Measurements from ENCODE around the gene SAMD10.
"Not testable (repeated sequence)": the region's sequence is repeated elsewhere in the genome, so short reads cannot be mapped to it uniquely, and the experiment has no call there.

SAMD10 gene

DNA sequence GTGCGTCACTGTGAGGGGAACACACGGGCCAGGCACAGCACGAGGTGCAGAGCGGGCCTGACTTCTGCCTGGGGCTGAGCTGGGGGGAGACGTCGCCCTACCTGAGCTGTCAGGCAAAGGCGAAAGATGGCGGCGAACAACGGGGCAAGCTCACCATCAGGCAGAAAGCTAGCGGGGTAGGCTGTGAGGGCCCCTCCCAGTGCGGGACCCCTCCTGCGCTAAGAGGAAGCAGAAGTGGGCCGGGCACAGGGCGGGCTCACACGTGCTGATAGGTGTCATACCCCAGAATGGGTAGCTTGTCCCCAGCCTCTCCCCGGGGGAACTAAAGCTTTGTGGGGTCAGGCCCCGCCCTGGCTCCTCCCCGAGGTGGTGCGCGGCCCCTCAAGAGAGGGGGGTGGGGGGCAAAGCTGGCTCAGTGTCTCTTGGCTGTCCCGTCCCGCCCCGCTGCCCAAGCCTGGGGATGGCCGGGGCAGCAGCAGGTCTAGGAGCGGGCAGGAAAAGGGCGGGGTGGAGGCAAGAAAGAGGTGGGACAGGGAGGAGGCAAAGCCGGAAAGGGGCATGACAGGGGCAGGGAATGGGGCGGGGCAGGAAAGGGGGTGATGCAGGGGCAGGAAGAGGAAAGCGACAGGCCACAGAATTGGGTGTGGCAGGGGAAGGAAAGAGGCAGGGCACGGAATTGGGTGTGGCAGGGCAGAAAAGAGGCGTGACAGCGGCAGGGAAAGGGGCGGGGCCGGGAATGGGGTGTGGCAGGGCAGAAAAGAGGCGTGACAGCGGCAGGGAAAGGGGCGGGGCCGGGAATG is 38.0 kb downstream of the SAMD10 start:
- DNase-seq (ENCODE audit: low spot score) = peak; percentile 47

DNA sequence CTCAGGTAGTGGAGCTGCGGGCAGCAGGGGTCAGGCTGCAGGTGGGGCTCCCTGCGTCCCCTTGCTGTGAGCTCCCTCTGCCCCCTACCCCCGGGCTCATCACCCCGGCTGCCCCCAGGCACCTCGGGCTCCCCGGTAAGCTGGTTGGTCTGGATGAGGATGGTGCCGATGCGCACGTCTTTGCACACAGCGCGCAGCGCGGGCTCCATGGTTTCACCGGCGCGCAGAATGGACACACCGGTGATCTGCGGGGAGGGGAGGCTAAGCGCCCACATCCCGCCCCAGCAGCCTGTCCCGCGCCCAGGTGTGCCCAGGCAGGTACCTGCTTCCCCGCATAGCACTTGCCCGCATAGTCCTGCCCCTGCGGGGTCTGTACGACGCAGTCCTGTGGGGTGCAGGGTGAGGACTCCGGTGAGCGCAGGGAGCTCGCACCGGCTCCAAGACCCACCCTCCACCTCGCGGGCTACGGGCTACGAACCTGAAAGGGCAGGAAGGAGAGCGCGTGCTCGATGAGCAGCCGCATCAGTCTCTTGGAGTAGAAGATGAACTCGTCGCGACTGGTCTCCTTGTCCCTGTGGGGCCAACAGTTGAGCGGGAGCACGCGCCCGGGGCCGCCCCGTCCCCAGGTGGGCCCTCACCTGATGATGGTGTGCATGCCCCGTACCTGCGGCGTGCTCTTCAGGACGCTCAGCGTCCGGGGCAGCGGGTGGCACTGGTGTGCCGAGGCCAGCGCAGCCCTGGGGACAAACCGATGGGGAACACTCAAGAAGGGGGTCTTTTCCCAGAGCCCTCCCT is 38.8 kb downstream of the SAMD10 start:
- no peak for DNase-seq (ENCODE audit: low spot score)

DNA sequence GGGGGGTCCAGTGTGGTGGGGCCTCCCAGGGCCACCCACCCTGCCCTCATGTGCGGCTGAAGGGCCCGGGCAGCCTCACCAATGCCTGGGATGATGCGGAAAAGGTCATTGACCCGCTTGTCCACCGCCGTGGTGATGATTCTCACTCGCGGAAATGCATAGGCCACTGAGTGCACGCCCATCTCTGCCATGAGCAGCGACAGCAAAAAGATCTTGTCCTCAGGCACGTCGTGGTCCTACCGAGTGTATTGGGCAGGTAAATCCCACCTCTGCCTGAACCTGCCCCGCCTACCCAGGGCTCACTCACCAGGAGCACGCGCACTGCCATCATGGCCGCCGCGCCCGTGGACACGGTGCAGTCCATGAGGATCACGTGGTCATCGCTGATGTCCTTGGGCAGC is 39.4 kb downstream of the SAMD10 start:
- DNase-seq (ENCODE audit: low spot score) = no peak

DNA sequence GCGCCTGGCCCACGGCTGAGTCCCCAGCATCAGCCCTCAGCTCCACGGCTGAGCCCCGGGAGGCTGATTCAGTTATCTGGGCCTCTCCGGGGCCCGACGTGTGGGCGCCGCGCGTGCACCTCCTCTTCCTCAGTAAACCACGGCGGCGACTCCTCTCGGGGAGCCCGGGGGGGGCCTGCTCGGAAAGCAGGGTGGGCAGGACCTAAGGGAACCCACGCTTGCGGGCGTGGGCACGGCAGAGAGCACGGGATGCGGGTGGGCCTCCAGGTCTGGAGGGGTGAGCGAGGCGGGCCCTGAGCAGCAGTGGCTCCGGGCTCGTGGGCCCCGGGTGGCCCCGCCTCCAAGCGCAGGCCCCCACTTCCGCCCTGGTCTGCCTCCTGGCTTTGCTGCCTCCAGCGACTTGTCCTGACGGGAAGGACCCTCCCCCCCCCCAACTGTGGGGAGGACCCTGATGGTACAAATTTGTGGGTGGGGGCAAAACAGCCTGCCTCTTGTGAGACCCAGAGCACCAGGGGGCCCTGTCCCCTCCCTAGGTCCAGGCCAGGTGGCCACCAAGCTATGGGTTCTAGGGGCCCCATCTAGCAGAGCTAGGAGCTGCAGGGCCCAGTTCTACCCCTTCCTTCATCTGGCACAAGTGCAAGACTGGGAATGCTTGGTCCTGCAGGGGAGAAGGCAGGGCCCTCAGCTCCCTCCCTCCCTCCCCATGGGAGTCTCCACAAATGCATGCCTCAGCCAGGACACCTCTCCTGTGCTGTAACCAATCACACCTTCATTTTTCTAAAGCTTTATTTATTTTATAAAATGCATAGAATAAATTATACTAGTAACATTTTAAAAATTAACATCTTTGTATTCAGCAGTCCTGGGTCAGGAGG is 40.1 kb downstream of the SAMD10 start:
- DNase-seq (ENCODE audit: low spot score) = no peak

DNA sequence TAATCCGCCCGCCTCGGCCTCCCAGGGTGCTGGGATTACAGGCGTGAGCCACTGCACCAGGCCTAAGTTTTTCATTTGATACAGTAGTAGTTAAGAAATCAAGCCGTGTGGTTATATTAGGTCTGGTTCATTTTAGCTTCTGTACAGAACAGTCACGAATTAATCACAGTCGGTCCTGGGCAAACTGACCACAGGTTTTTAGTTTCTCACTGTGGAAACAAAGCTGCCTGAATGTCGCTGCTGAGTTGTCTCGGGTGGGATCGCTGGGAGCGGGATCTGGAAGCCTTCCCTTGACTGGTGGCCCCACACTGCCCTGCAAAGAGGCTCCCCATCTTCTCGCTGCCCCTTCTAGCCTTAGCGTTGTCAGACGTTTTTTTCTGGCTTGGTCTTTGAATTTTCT is 41.8 kb downstream of the SAMD10 start:
- DNase-seq (ENCODE audit: low spot score) = no peak

DNA sequence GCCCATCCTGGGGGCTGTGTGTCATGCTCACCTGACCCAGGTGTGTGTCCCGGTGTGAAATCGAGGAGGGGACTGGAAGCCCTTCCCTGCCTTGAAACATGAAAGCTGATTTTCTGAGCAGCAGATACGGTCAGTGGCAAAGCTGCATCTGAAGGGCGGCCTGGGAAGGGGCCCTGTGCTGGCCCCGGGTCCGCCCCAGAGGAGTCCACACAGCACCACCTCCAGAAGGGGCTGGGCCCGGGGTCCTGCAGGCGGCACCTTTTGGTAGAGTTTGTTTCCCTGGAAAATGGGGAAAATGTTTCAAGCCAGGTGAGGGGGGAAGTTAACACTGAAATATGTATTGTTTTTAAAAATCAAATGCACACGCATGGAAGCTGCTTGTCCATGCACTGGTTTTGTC is 44.0 kb downstream of the SAMD10 start:
- no peak for DNase-seq (ENCODE audit: low spot score)

DNA sequence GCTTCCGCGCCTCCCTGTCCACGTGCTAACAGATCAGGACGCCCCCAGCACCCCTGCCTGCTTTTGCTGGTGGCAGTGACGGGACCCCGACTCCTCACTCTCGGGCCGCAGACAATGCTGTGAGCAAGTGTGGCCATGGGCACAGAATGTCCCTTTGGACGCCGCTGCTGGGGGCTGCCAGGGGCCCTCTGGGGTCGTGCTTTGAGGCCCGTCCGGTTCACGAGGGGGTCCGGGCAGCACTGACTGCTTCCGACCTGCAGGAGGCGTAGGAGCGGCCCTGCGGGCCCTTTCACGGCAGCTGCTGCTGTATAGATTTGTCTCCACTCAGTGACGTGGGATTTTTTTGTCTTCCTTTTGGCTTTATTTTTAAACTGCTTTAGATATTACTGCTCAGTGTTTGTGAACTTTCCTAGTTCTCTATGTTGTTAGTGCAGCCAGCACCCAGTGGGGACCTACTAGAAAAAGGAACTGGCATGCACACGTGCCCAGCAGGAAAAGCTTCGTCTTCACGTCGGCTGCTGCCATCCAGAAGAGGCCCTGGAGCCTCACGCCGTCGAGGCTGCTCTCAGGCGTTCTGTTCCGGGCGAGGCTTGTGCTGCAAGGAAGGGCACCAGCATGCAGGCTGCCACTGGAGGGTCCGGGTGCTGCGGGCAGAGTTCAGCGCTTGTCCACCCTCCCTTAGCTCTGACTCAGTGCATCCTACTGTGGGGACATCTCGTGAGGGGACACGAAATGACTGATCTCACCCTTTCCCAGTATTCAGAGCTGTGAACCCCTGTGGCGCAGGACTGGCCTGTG is 45.0 kb downstream of the SAMD10 start:
- no peak for DNase-seq (ENCODE audit: low spot score)

DNA sequence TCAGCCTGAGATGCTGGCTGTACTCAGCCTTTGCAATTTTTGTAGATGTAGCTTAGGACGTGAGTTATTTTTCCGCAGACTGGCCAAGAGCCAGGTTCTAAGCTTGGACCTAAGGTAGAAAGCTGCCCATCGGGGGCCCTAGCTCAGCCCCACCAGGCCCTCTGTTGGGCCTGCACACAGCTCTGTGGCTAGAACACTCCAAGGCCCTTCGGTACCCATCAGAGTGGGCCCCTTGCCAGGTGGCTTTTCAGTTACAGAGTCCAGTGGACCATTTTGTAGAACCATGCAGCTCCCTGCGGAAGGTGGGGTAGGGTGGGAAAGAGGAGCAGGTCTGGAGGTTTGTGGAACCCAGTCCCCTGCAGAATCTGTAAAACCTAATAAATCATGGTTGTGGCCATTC is 45.8 kb downstream of the SAMD10 start:
- DNase-seq (ENCODE audit: low spot score) = no peak

DNA sequence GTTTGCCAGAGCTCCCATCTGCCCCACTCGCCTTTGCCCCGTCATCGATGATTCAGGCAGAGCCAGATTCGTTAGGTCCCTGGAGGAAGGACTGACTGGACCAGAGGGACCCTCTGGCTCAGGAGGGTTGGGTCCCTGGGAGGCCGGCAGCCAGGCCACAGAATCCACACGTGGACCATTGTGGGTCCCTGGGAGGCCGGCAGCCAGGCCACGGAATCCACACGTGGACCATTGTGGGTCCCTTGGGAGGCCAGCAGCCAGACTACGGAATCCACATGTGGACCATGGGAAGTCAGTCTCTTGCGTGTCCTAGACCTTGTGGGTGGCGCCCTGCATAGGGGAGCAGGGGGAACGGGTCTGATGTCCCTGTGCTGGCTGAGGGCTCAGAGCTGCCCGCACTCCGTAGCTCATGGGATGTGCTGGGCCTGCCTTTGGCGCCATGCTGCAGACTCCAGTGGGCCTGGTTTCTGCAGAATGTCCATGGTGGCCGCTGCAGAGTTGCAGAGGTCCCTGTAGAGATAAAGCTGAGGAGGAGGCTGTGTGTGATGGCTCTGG is 46.8 kb downstream of the SAMD10 start:
- DNase-seq (ENCODE audit: low spot score) = no peak

DNA sequence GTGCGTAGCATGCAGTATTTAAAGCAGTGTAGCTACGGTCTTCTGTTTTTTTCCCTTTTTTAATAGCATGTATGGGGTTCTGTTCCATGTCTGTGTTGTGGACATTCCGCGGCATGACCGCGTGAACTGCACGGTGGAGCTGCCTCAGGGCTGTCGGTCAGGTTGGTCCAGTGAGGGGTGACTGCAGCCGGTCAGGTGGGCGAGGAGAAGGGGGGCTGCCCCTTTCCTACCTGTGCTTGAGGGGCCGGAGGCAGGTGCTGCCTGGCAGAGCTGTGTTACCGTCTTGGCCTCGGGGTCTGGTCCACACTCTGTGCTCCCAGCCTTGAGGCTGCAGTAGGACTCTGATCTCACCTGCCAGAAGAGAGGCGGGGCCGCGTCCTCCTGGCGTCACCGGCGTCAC is 47.7 kb downstream of the SAMD10 start:
- no peak for DNase-seq (ENCODE audit: low spot score)

DNA sequence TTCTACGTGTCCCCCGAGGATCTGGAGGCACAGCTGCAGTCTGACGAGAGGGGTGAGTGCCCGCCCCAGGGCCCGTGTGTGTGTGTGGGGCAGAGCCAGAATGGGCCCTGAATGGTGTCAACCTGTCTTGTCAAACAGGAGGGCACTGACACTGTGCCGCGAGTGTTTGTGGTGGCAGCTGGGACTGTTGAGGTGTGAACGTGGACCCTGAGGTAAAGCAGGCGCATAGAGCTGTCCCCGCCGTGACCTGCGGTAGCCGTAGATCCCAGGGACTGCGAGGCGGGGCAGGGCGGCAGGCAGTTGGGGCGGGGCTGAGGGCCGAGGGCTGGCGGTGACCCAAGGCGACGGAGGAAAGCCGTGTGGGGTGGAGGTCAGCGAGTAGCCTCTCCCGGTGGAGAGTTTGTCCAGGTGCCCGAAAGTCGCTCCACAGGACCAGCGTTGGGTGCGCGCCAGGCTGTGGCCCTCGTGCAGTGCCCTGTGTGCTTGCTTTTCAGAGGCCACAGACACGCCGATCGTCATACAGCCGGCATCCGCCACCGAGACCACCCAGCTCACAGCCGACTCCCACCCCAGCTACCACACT is 48.4 kb downstream of the SAMD10 start:
- no peak for DNase-seq (ENCODE audit: low spot score)

DNA sequence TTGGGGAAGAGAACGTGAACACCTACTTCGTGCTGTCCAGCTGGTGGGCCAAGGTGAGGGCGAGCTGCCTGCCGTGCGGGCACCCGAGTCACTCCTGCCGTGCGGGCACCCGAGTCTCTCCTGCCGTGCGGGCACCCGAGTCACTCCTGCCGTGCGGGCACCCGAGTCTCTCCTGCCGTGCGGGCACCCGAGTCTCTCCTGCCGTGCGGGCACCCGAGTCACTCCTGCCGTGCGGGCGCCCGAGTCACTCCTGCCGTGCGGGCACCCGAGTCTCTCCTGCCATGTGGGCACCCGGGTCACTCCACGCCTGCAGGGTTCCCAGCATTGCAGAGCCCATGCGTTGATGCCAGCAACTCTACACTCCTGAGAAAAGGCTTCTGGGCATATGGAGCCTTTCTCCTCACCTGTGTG is 50.0 kb downstream of the SAMD10 start:
- DNase-seq (ENCODE audit: low spot score) = not testable (repeated sequence)

DNA sequence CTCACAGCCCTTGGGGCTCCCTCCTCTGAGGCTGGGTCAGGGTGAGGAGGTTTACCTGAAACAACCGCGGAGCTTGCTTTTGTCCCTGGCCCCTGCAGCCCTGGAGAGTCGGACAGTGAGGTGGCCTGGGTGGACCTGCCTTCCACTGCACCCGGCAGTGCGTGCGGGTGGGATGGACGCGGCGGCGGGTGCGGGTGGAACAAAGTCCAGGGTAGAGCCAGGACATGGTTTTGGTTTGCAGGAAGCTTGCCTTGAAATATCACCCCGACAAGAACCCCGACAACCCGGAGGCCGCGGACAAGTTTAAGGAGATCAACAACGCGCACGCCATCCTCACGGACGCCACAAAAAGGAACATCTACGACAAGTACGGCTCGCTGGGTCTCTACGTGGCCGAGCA is 50.4 kb downstream of the SAMD10 start:
- no peak for DNase-seq (ENCODE audit: low spot score)

DNA sequence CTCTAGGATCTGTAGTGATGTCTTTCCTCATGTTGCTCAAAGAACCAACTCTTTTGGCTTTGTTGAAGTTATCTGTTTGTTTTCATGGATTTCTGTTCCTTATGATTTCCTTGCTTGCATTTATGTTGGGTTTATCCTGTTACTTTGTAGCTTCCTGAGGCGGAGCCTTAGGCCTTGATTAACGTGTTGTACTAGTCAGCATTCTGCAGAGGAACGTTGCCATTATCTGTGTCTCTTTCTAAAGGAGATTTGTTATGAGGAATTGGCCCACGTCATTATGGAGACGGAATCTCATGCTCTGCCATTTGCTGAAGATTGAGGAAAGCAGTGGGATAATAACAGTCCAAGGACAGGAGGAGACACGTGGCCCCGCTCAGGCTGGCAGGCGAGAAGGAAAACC is 53.1 kb downstream of the SAMD10 start:
- DNase-seq (ENCODE audit: low spot score) = no peak

DNA sequence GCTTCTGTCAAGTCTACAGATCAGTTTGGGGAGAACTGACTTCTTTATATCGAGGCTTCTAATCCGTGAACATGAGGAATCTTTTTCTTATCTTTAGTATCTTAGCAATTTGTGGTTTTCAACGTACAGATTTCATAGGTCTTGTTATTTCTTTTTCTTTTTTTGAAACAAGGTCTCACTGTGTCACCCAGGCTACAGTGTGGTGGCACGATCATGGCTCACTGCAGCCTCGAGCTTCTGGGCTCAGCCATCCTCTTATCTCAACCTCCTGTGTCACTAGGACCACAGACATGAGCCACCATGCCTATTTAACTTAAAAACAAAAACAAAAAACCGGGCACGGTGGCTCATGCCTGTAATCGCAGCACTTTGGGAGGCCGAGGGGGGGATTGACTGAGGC is 55.2 kb downstream of the SAMD10 start:
- DNase-seq (ENCODE audit: low spot score) = no peak
